GM12878 (cell line): ENCODE data around the gene PLPP3. TPM values are rescaled to one million over a fixed set of nuclear protein-coding genes. Genes with fewer than 3 reads are reported as not detected.

Experiments
- ATAC-seq: fragments of 200-7000 bp; cut with Tn5 transposase; 3 replicates; pipeline ENCODE4 v1.9.1; 2020; ENCODE audit warnings: mild to moderate bottlenecking, moderate library complexity
- BruUV-seq: library from RNA; stranded (reverse); fragments of 400-500 nt; replicated peaks from 2 replicates; lab custom pipeline; 2021; lab: Mats Ljungman, UMichigan
- CTCF ChIA-PET: fragments of 300-600 bp; sonication (Branson Sonifier 250); formaldehyde crosslinking; extraction: SDS; loops from one replicate; lab custom pipeline; 2021; ENCODE audit warnings: inconsistent platforms; lab: Yijun Ruan, JAX
- POLR2A ChIA-PET: fragments of 350-600 bp; formaldehyde crosslinking; extraction: SDS; loops from one replicate; lab custom pipeline; 2021; ENCODE audit warnings: inconsistent platforms; lab: Charles Lee
- RAD21 ChIA-PET: fragments of 300-600 bp; sonication (Branson Sonifier 250); formaldehyde crosslinking; loops from one replicate; lab custom pipeline; 2023; ENCODE audit warnings: antibody characterized with exemption; ENCODE audit not compliant: unreplicated experiment; lab: Charles Lee
- SMC1A ChIA-PET: fragments of 300-600 bp; sonication (Branson Sonifier 250); formaldehyde crosslinking; loops from one replicate; lab custom pipeline; 2023; ENCODE audit not compliant: unreplicated experiment, uncharacterized antibody; lab: Charles Lee
- DNase-seq: peaks from one replicate; pipeline ENCODE4 v3.0.0-alpha.2; 2011; ENCODE audit warnings: low read depth, low spot score
- FAIRE-seq: peaks from 3 replicates; lab custom pipeline; 2011; peaks lifted over from hg19 to GRCh38; lab: Jason Lieb, UNC
- H2AFZ ChIP-seq: 2 replicates; pipeline ENCODE4 v1.6.0; 2011; ENCODE audit warnings: low read depth, low read length, control low read depth; ENCODE audit not compliant: control insufficient read depth
- H3K27ac ChIP-seq: 2 replicates; pipeline ENCODE4 v1.5.1; 2011; ENCODE audit warnings: control low read depth; ENCODE audit not compliant: control insufficient read depth, insufficient read depth
- H3K27me3 ChIP-seq, 2 experiments: replicated peaks in 1 of 2; 2 replicates each; pipeline versions ENCODE4 v1.6.0 to v1.6.1; 2011; ENCODE audit warnings: low read length in 1 of 2; ENCODE audit not compliant: control insufficient read depth in 2 of 2, insufficient read depth in 2 of 2
- H3K36me3 ChIP-seq, 2 experiments: 2 replicates each; pipeline ENCODE4 v1.5.1; 2011; ENCODE audit warnings: low read length in 1 of 2; ENCODE audit not compliant: control insufficient read depth in 2 of 2, insufficient read depth in 2 of 2
- H3K4me1 ChIP-seq: 2 replicates; pipeline ENCODE4 v1.6.1; 2011; ENCODE audit warnings: mild to moderate bottlenecking, low read length, moderate library complexity, mixed read lengths; ENCODE audit not compliant: control insufficient read depth, insufficient read depth
- H3K4me2 ChIP-seq: 2 replicates; pipeline ENCODE4 v1.6.0; 2011; ENCODE audit warnings: control low read depth; ENCODE audit not compliant: control insufficient read depth, insufficient read depth
- H3K4me3 ChIP-seq: fragments of 200-600 bp; sonication (generic); 2 replicates; pipeline ENCODE4 v1.5.1; 2016
- H3K79me2 ChIP-seq: 2 replicates; pipeline ENCODE4 v1.6.0; 2011; ENCODE audit warnings: low read length; ENCODE audit not compliant: control insufficient read depth, insufficient read depth
- H3K9ac ChIP-seq: 2 replicates; pipeline ENCODE4 v1.8.0; 2011; ENCODE audit warnings: low read length, control low read depth, mixed read lengths; ENCODE audit not compliant: control insufficient read depth, insufficient read depth
- H3K9me3 ChIP-seq: replicated peaks from 3 replicates; pipeline ENCODE4 v1.5.1; 2011; ENCODE audit warnings: mild to moderate bottlenecking, low read length; ENCODE audit not compliant: control insufficient read depth, insufficient read depth
- H4K20me1 ChIP-seq: 2 replicates; pipeline ENCODE4 v1.6.0; 2011; ENCODE audit not compliant: control insufficient read depth, insufficient read depth
- CBX3 ChIP-seq: fragments of 200-600 bp; sonication (generic); IDR thresholded peaks from 2 replicates; pipeline ENCODE4 v1.6.1; 2016; ENCODE audit warnings: low read depth, borderline replicate concordance
- CBX5 ChIP-seq: sonication (generic); IDR thresholded peaks from 2 replicates; pipeline ENCODE4 v1.6.1; 2016; ENCODE audit warnings: low read depth, moderate library complexity, mild to moderate bottlenecking, inconsistent platforms
- EED ChIP-seq: sonication (generic); IDR thresholded peaks from 2 replicates; pipeline ENCODE4 v1.6.1; 2016; ENCODE audit warnings: antibody characterized with exemption, low read depth
- FOXM1 ChIP-seq: IDR thresholded peaks from 2 replicates; pipeline ENCODE4 v1.6.1; 2012; ENCODE audit warnings: low read depth, mild to moderate bottlenecking, inconsistent platforms, low read length, moderate library complexity
- KLF5 ChIP-seq: fragments of 450-650 bp; IDR thresholded peaks from 2 replicates; pipeline ENCODE4 v1.6.1; 2014; ENCODE audit warnings: mild to moderate bottlenecking; ENCODE audit not compliant: partially characterized antibody
- MTA3 ChIP-seq: IDR thresholded peaks from 2 replicates; pipeline ENCODE4 v1.6.1; 2012; ENCODE audit warnings: low read length, inconsistent platforms, borderline replicate concordance
- RAD51 ChIP-seq: fragments of 450-650 bp; IDR thresholded peaks from 2 replicates; pipeline ENCODE4 v1.6.1; 2016; ENCODE audit warnings: moderate library complexity, mild to moderate bottlenecking, inconsistent platforms
- SPI1 ChIP-seq: IDR thresholded peaks from 2 replicates; pipeline ENCODE4 v1.6.1; 2011; ENCODE audit warnings: low read depth, mild to moderate bottlenecking, low read length, moderate library complexity, borderline replicate concordance; ENCODE audit not compliant: insufficient read depth
- STAT3 ChIP-seq: IDR thresholded peaks from 2 replicates; pipeline ENCODE4 v1.6.1; 2011; ENCODE audit warnings: low read depth, low read length, improper control_type of control experiment
- YY1 ChIP-seq: IDR thresholded peaks from 2 replicates; pipeline ENCODE4 v1.6.1; 2011; ENCODE audit warnings: low read depth, mild to moderate bottlenecking, low read length
- ZNF207 ChIP-seq: fragments of 450-650 bp; IDR thresholded peaks from 2 replicates; pipeline ENCODE4 v1.6.1; 2014; ENCODE audit warnings: antibody characterized with exemption, mild to moderate bottlenecking, borderline replicate concordance
- ZSCAN29 ChIP-seq: fragments of 450-650 bp; IDR thresholded peaks from 2 replicates; pipeline ENCODE4 v1.6.1; 2017; ENCODE audit warnings: mild to moderate bottlenecking, moderate library complexity
- ZZZ3 ChIP-seq: IDR thresholded peaks from 2 replicates; pipeline ENCODE4 v1.6.1; 2011; ENCODE audit warnings: low read depth; ENCODE audit not compliant: control insufficient read depth, insufficient read length
- WGBS: methylation state at CpG from one replicate; pipeline ENCODE4 v1.1.6; 2016; ENCODE audit warnings: low lambda C conversion rate; ENCODE audit not compliant: insufficient replicate concordance, insufficient coverage; ENCODE audit errors: missing lambda C conversion rate; 5-methylcytosine and 5-hydroxymethylcytosine counted together
- in situ Hi-C: fragments of 300-500 bp; cut with MboI; formaldehyde crosslinking; loops from 9 replicates; pipeline ENCODE4 v1.14.3; 2018; ENCODE audit warnings: mixed read lengths
- intact Hi-C: fragments of 100-400 bp; cut with micrococcal nuclease; formaldehyde crosslinking; loops from one replicate; pipeline ENCODE4 v1.14.2; 2022; ENCODE audit not compliant: unreplicated experiment
- polyA plus RNA-seq, 11 experiments: library from polyadenylated mRNA; depleted of rRNA in 4 of 11; unstranded in 6 of 11; stranded (reverse) in 5 of 11; fragments of >200 nt; fragmentation: Nextera tagmentation in 4 of 11; fragmentation: Illumina TruSeq in 1 of 11; extraction: Ambion mirVana in 4 of 11; extraction: Trizol in 1 of 11; gene quantifications; 1 replicate in 1 of 11; 2 replicates in 10 of 11; pipeline versions ENCODE4 v1.2.1 to v1.2.3, GENCODE V29; 2011 to 2016; ENCODE audit warnings: inconsistent platforms in 2 of 11, missing spikeins in 2 of 11, low read depth in 1 of 11
- total RNA-seq, 4 experiments: library from RNA; depleted of rRNA in 3 of 4; stranded (reverse); fragments of >200 nt in 3 of 4; fragmentation: Illumina TruSeq in 1 of 4; extraction: Trizol in 1 of 4; gene quantifications; 2 replicates each; pipeline versions ENCODE4 v1.2.1 to v1.2.3, GENCODE V29; 2013 to 2021
- TF ChIP-seq, protein P1 (sequence below): fragments of 450-650 bp; formaldehyde crosslinking; IDR thresholded peaks from 2 replicates; pipeline ENCODE4 v1.5.0; 2022; ENCODE audit warnings: mild to moderate bottlenecking, missing genetic modification characterization

The PLPP3 gene
- total and polyA plus RNA-seq, 10 of the 15 experiments (the other 5 are each of a cell fraction or from before 2014, with no cell fraction given): 6.4 to 26.8 (median 9.5) TPM

DNA sequence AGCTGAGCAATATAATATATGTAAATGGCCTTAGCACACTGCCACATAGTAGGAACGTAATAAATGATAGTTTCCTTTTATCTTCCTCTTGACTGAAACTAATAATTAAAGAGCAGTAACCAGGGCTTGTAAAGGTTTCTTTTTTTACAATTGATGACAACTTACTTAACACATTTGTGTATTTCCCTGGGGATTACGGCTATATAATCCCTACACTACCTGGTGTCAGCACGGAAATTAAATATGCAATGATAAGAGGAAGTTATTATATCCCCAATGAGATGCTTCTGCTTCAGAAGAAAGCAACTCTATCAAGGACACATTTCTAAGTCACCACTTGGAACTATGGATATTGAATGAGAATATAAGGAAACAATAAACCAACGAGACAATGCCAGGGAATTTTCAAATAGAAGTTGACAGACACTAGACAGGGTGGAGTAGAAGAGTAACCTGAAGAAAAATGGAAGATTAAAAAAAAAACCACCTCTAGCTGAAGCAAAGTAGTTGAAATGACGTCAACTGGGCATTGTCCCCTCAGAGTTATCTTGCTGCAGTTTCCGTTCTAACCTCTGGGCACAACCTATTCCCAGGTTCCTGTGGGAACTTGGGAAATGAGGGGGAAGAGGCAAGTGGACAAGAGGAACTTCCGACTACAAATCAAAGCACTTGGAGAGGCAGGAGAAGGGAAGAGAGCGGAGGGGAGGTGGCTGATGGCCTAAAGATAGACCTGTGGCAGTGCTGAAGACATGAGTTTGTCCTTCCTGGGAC lies 66.5 kb downstream of the PLPP3 start:
- RAD21 ChIA-PET: interaction anchor here (2.8 kb wide), 1 partner anchor 71 kb away, joined by 7 read pairs; no protein-coding TSS in a partner anchor
- no peak overlapping the region for H3K4me3 ChIP-seq
- ATAC-seq: no peak
- 36% methylated on average over 8 of the region's 8 CpGs for WGBS
- in situ Hi-C loops (no loop called here), intact Hi-C loops (no loop called here)
- POLR2A ChIA-PET: no interaction called here
- H3K27ac ChIP-seq: no peak overlapping the region
- H3K79me2 ChIP-seq: no peaks in the 10 kb centered on the region
- no peak overlapping the region for H2AFZ ChIP-seq
- no peak for DNase-seq
- SMC1A ChIA-PET: no interaction called here
- H3K36me3 ChIP-seq: peaks cover 0 to 1% of the 10 kb centered on the region in 2 experiments; a peak in 1 of 4 replicates
- H3K4me1 ChIP-seq: peaks cover 20% of the 10 kb centered on the region
- H4K20me1 ChIP-seq: no peaks in the 10 kb centered on the region; the same call in 1 of the 2 replicates
- no peak overlapping the region for H3K4me2 ChIP-seq
- no peaks in the 10 kb centered on the region; a peak in 2 of 4 replicates for H3K27me3 ChIP-seq
- FAIRE-seq: no peak
- H3K9me3 ChIP-seq: no peaks in the 10 kb centered on the region
- H3K9ac ChIP-seq: no peak overlapping the region
- BruUV-seq: no TSS peak
- CTCF ChIA-PET: no interaction called here
- TF ChIP-seq FOXM1 (no peak), MTA3 (no peak), KLF5 (no peak), CBX3 (no peak)

DNA sequence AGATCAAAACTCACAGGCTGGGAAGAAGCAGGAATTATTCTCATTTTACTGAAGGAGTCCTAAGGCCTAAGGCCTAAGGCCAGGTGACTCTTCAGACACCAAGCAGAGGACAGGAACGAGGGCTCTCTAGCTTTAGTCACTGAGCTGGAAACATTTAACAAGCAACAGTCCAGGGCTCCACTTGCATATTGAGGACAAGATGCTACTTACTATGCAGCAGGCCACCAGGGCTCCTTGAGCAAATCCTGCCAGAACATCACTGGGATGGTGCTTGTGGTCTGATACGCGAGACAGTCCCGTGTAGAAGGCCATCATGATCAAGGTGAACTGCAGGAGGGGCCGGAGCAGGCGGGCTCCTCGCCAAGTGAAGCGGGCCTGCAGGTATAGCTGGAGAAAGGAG lies 67.6 kb downstream of the PLPP3 start:
- no peak overlapping the region for H3K4me3 ChIP-seq
- in situ Hi-C loops (no loop called here), intact Hi-C loops (no loop called here)
- ChIA-PET POLR2A (no interaction called here), SMC1A (no interaction called here), CTCF (interaction anchor here (0.6 kb wide), 1 partner anchor 8 kb away, joined by 3 read pairs; no protein-coding TSS in a partner anchor), RAD21 (no interaction called here)
- ATAC-seq: no peak
- H3K9me3 ChIP-seq: no peaks in the 10 kb centered on the region
- 63% methylated on average over 8 of the region's 8 CpGs for WGBS
- H3K9ac ChIP-seq: no peak overlapping the region
- no peaks in the 10 kb centered on the region; the same call in 1 of the 2 replicates for H4K20me1 ChIP-seq
- peaks cover 0 to 1% of the 10 kb centered on the region in 2 experiments; a peak in 1 of 4 replicates for H3K36me3 ChIP-seq
- H3K4me1 ChIP-seq: peaks cover 10% of the 10 kb centered on the region
- no peak for DNase-seq
- H3K4me2 ChIP-seq: no peak overlapping the region
- FAIRE-seq: no peak
- no peak overlapping the region for H3K27ac ChIP-seq
- H3K27me3 ChIP-seq: no peaks in the 10 kb centered on the region; a peak in 1 of 4 replicates
- no peaks in the 10 kb centered on the region for H3K79me2 ChIP-seq
- H2AFZ ChIP-seq: no peak overlapping the region
- no TSS peak for BruUV-seq
- TF ChIP-seq ZSCAN29 (no peak), CBX5 (no peak), ZNF207 (no peak), YY1 (no peak), ZZZ3 (no peak), EED (no peak), STAT3 (no peak), SPI1 (no peak), RAD51 (no peak)
- TF ChIP-seq, protein P1, sequence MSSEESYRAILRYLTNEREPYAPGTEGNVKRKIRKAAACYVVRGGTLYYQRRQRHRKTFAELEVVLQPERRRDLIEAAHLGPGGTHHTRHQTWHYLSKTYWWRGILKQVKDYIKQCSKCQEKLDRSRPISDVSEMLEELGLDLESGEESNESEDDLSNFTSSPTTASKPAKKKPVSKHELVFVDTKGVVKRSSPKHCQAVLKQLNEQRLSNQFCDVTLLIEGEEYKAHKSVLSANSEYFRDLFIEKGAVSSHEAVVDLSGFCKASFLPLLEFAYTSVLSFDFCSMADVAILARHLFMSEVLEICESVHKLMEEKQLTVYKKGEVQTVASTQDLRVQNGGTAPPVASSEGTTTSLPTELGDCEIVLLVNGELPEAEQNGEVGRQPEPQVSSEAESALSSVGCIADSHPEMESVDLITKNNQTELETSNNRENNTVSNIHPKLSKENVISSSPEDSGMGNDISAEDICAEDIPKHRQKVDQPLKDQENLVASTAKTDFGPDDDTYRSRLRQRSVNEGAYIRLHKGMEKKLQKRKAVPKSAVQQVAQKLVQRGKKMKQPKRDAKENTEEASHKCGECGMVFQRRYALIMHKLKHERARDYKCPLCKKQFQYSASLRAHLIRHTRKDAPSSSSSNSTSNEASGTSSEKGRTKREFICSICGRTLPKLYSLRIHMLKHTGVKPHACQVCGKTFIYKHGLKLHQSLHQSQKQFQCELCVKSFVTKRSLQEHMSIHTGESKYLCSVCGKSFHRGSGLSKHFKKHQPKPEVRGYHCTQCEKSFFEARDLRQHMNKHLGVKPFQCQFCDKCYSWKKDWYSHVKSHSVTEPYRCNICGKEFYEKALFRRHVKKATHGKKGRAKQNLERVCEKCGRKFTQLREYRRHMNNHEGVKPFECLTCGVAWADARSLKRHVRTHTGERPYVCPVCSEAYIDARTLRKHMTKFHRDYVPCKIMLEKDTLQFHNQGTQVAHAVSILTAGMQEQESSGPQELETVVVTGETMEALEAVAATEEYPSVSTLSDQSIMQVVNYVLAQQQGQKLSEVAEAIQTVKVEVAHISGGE: no peak
